GM12878 (cell line): Measurements from ENCODE around the gene WNT11. TPM values are rescaled to one million over a fixed set of nuclear protein-coding genes. Genes with fewer than 3 reads are reported as not detected.

Source experiments
- ATAC-seq: fragments of 200-7000 bp; cut with Tn5 transposase; 3 replicates; pipeline ENCODE4 v1.9.1; 2020; ENCODE audit warnings: mild to moderate bottlenecking, moderate library complexity
- BruUV-seq: library from RNA; stranded (reverse); fragments of 400-500 nt; replicated peaks from 2 replicates; lab custom pipeline; 2021; lab: Mats Ljungman, UMichigan
- CTCF ChIA-PET: fragments of 300-600 bp; sonication (Branson Sonifier 250); formaldehyde crosslinking; extraction: SDS; loops from one replicate; lab custom pipeline; 2021; ENCODE audit warnings: inconsistent platforms; lab: Yijun Ruan, JAX
- POLR2A ChIA-PET: fragments of 350-600 bp; formaldehyde crosslinking; extraction: SDS; loops from one replicate; lab custom pipeline; 2021; ENCODE audit warnings: inconsistent platforms; lab: Charles Lee
- RAD21 ChIA-PET: fragments of 300-600 bp; sonication (Branson Sonifier 250); formaldehyde crosslinking; loops from one replicate; lab custom pipeline; 2023; ENCODE audit warnings: antibody characterized with exemption; ENCODE audit not compliant: unreplicated experiment; lab: Charles Lee
- SMC1A ChIA-PET: fragments of 300-600 bp; sonication (Branson Sonifier 250); formaldehyde crosslinking; loops from one replicate; lab custom pipeline; 2023; ENCODE audit not compliant: unreplicated experiment, uncharacterized antibody; lab: Charles Lee
- DNase-seq: peaks from one replicate; pipeline ENCODE4 v3.0.0-alpha.2; 2011; ENCODE audit warnings: low read depth, low spot score
- FAIRE-seq: peaks from 3 replicates; lab custom pipeline; 2011; peaks lifted over from hg19 to GRCh38; lab: Jason Lieb, UNC
- H2AFZ ChIP-seq: 2 replicates; pipeline ENCODE4 v1.6.0; 2011; ENCODE audit warnings: low read depth, low read length, control low read depth; ENCODE audit not compliant: control insufficient read depth
- H3K27ac ChIP-seq: 2 replicates; pipeline ENCODE4 v1.5.1; 2011; ENCODE audit warnings: control low read depth; ENCODE audit not compliant: control insufficient read depth, insufficient read depth
- H3K27me3 ChIP-seq, 2 experiments: replicated peaks in 1 of 2; 2 replicates each; pipeline versions ENCODE4 v1.6.0 to v1.6.1; 2011; ENCODE audit warnings: low read length in 1 of 2; ENCODE audit not compliant: control insufficient read depth in 2 of 2, insufficient read depth in 2 of 2
- H3K36me3 ChIP-seq, 2 experiments: 2 replicates each; pipeline ENCODE4 v1.5.1; 2011; ENCODE audit warnings: low read length in 1 of 2; ENCODE audit not compliant: control insufficient read depth in 2 of 2, insufficient read depth in 2 of 2
- H3K4me1 ChIP-seq: 2 replicates; pipeline ENCODE4 v1.6.1; 2011; ENCODE audit warnings: mild to moderate bottlenecking, low read length, moderate library complexity, mixed read lengths; ENCODE audit not compliant: control insufficient read depth, insufficient read depth
- H3K4me2 ChIP-seq: 2 replicates; pipeline ENCODE4 v1.6.0; 2011; ENCODE audit warnings: control low read depth; ENCODE audit not compliant: control insufficient read depth, insufficient read depth
- H3K4me3 ChIP-seq: fragments of 200-600 bp; sonication (generic); 2 replicates; pipeline ENCODE4 v1.5.1; 2016
- H3K79me2 ChIP-seq: 2 replicates; pipeline ENCODE4 v1.6.0; 2011; ENCODE audit warnings: low read length; ENCODE audit not compliant: control insufficient read depth, insufficient read depth
- H3K9ac ChIP-seq: 2 replicates; pipeline ENCODE4 v1.8.0; 2011; ENCODE audit warnings: low read length, control low read depth, mixed read lengths; ENCODE audit not compliant: control insufficient read depth, insufficient read depth
- H3K9me3 ChIP-seq: replicated peaks from 3 replicates; pipeline ENCODE4 v1.5.1; 2011; ENCODE audit warnings: mild to moderate bottlenecking, low read length; ENCODE audit not compliant: control insufficient read depth, insufficient read depth
- H4K20me1 ChIP-seq: 2 replicates; pipeline ENCODE4 v1.6.0; 2011; ENCODE audit not compliant: control insufficient read depth, insufficient read depth
- BMI1 ChIP-seq: fragments of 450-650 bp; IDR thresholded peaks from 2 replicates; pipeline ENCODE4 v1.6.1; 2016; ENCODE audit warnings: mild to moderate bottlenecking, moderate library complexity, borderline replicate concordance
- CBFB ChIP-seq: IDR thresholded peaks from 2 replicates; pipeline ENCODE4 v1.6.1; 2016; ENCODE audit warnings: antibody characterized with exemption, low read depth
- ELK1 ChIP-seq: IDR thresholded peaks from 2 replicates; pipeline ENCODE4 v1.6.1; 2012; ENCODE audit warnings: low read depth, low read length, improper control_type of control experiment
- FOXM1 ChIP-seq: IDR thresholded peaks from 2 replicates; pipeline ENCODE4 v1.6.1; 2012; ENCODE audit warnings: low read depth, mild to moderate bottlenecking, inconsistent platforms, low read length, moderate library complexity
- GABPA ChIP-seq: IDR thresholded peaks from 2 replicates; pipeline ENCODE4 v1.6.1; 2014; ENCODE audit warnings: antibody characterized with exemption, low read depth, mild to moderate bottlenecking, inconsistent platforms
- NKRF ChIP-seq: fragments of 450-650 bp; conservative IDR thresholded peaks from 2 replicates; pipeline ENCODE4 v1.6.1; 2017; ENCODE audit warnings: mild to moderate bottlenecking, moderate library complexity
- PAX8 ChIP-seq: fragments of 450-650 bp; IDR thresholded peaks from 2 replicates; pipeline ENCODE4 v1.6.1; 2017; ENCODE audit warnings: mild to moderate bottlenecking, moderate library complexity
- SMAD5 ChIP-seq: IDR thresholded peaks from 2 replicates; pipeline ENCODE4 v1.6.1; 2016; ENCODE audit warnings: antibody characterized with exemption, low read depth
- TCF12 ChIP-seq: IDR thresholded peaks from 2 replicates; pipeline ENCODE4 v1.6.1; 2011; ENCODE audit warnings: low read depth, mild to moderate bottlenecking, low read length
- WGBS: methylation state at CpG from one replicate; pipeline ENCODE4 v1.1.6; 2016; ENCODE audit warnings: low lambda C conversion rate; ENCODE audit not compliant: insufficient replicate concordance, insufficient coverage; ENCODE audit errors: missing lambda C conversion rate; 5-methylcytosine and 5-hydroxymethylcytosine counted together
- in situ Hi-C: fragments of 300-500 bp; cut with MboI; formaldehyde crosslinking; loops from 9 replicates; pipeline ENCODE4 v1.14.3; 2018; ENCODE audit warnings: mixed read lengths
- intact Hi-C: fragments of 100-400 bp; cut with micrococcal nuclease; formaldehyde crosslinking; loops from one replicate; pipeline ENCODE4 v1.14.2; 2022; ENCODE audit not compliant: unreplicated experiment
- polyA plus RNA-seq, 11 experiments: library from polyadenylated mRNA; depleted of rRNA in 4 of 11; unstranded in 6 of 11; stranded (reverse) in 5 of 11; fragments of >200 nt; fragmentation: Nextera tagmentation in 4 of 11; fragmentation: Illumina TruSeq in 1 of 11; extraction: Ambion mirVana in 4 of 11; extraction: Trizol in 1 of 11; gene quantifications; 1 replicate in 1 of 11; 2 replicates in 10 of 11; pipeline versions ENCODE4 v1.2.1 to v1.2.3, GENCODE V29; 2011 to 2016; ENCODE audit warnings: inconsistent platforms in 2 of 11, missing spikeins in 2 of 11, low read depth in 1 of 11
- total RNA-seq, 4 experiments: library from RNA; depleted of rRNA in 3 of 4; stranded (reverse); fragments of >200 nt in 3 of 4; fragmentation: Illumina TruSeq in 1 of 4; extraction: Trizol in 1 of 4; gene quantifications; 2 replicates each; pipeline versions ENCODE4 v1.2.1 to v1.2.3, GENCODE V29; 2013 to 2021

The WNT11 gene
- total and polyA plus RNA-seq, 10 of the 15 experiments (the other 5 are each of a cell fraction or from before 2014, with no cell fraction given) = 0.05 to 0.19 TPM; not detected in 8

DNA sequence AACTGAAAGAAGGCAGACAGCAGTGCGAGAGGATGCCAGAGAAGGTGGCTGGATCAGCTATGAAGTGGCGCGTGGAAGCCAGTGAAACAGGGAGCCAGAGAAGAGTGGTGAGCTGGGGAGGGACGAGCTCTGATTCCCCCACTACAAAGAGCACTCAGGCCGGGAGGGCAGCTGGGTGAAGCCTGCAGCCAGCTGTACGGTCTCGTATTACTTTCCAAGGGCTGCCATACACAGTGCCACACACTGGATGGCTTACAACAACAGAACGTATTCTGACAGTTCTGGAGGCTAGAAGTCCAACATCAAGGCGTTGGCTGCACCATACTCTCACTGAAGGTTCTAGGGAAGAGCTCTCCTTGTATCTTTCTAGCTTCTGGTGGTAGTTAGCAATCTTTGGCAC lies 47.1 kb upstream of the WNT11 start:
- intact Hi-C loops (no loop called here), in situ Hi-C loops (no loop called here)
- CTCF ChIA-PET = interaction anchor here (1.5 kb wide), 1 partner anchor 46 kb away, joined by 4 read pairs; no protein-coding TSS in a partner anchor
- no peak for ATAC-seq
- H3K36me3 ChIP-seq = no peaks in the 10 kb centered on the region
- peaks cover 3 to 11% of the 10 kb centered on the region in 2 experiments; a peak in 3 of 4 replicates for H3K27me3 ChIP-seq
- TF ChIP-seq ELK1 (no peak), CBFB (no peak), NKRF (no peak), PAX8 (no peak), FOXM1 (no peak), SMAD5 (no peak), TCF12 (no peak), GABPA (no peak), BMI1 (no peak)
- WGBS = 34% methylated on average over 9 of the region's 9 CpGs
- H3K4me1 ChIP-seq = no peaks in the 10 kb centered on the region
- no peak overlapping the region for H3K4me3 ChIP-seq
- no peak overlapping the region for H3K9ac ChIP-seq
- no peaks in the 10 kb centered on the region for H3K79me2 ChIP-seq
- SMC1A ChIA-PET = interaction anchor here (1.4 kb wide), 1 partner anchor 30 kb away, joined by 3 read pairs; no protein-coding TSS in a partner anchor
- no peak overlapping the region for H2AFZ ChIP-seq
- POLR2A ChIA-PET = no interaction called here
- no peaks in the 10 kb centered on the region for H4K20me1 ChIP-seq
- H3K9me3 ChIP-seq = peaks cover 16% of the 10 kb centered on the region
- no peak for DNase-seq
- no peak for FAIRE-seq
- no peak overlapping the region for H3K27ac ChIP-seq
- no peak overlapping the region for H3K4me2 ChIP-seq
- BruUV-seq = no TSS peak
- RAD21 ChIA-PET = interaction anchor here (1.0 kb wide), 1 partner anchor 46 kb away, joined by 4 read pairs; no protein-coding TSS in a partner anchor
